Forelimb muscle (tissue), 1 donor: Measurements from ENCODE around the gene ZCCHC8. TPM values are rescaled to one million over a fixed set of nuclear protein-coding genes. Genes with fewer than 3 reads are reported as not detected.
"Not testable (repeated sequence)": the region's sequence is repeated elsewhere in the genome, so short reads cannot be mapped to it uniquely, and the experiment has no call there.

ENCODE experiments used
- DNase-seq: peaks from one replicate; pipeline ENCODE4 v3.0.0-alpha.2; 2013; ENCODE audit warnings: low read depth
- polyA plus RNA-seq: library from polyadenylated mRNA; unstranded; fragments of 120-200 nt; gene quantifications from one replicate; pipeline ENCODE4 v1.2.1, GENCODE V29; 2013; ENCODE audit not compliant: insufficient read length

Gene ZCCHC8
- 27.1 TPM for polyA plus RNA-seq

DNA sequence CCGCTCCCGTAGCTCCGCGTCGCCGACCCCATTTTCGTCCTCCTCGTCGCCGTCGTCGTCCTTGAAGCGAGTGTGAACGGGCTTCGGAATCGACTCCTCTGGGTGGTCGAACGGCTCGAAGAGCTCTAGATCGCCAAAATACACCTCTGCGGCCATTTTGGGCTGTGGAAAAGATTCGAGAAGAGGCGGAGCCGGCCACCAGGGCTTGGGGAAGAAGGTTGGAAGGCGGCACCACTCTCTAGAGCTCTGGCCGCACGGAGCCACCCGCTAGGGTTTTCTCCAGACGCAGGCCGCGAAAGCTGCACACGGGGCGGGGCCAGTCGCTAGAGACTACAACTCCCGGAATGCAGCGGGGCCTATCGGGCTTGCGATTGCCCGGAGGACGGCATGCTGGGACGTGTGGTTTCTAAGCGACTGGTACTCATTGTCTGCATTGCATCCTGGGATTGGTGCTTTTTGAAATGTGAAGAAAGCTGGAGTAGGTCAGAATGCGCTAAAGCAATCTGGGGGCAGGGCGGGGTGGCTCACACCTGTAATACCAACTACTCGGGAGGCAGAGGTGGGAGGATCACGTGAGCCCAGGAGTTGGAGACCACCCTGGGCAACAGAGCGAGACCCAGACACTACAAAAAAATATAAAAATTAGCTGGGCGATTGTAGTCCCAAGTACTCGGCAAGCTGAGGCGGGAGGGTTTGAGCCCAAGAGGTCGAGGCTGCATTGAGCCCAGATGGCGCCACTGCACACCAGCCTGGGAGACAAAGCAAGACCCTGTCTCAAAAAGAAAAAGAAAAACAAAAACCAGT is at the start of gene ZCCHC8:
TSS of gene ZCCHC8 (minus strand) at position 248 of the 804 bp plus-strand sequence. CDS start at position 156, 92 bp downstream.
- peak; percentile 93 for DNase-seq

DNA sequence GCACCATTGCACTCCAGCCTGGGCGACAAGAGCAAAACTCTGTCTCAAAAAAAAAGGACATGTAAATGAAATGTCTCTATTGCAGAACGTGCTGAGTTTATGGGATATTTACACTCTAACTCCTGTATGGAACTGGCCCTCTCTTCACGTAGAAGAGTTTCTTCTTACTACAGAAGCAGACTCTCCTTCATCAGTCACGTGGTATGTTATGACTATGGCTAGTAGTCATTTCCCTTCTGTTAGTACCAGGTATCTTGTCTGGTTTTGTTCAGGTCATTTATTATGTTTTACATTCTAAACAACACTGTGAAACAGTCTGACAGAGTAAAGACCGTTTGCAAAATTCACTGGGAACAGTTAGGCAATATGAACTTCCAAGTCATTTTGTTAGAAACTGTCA is 46.6 kb upstream of the ZCCHC8 start:
- no peak for DNase-seq

DNA sequence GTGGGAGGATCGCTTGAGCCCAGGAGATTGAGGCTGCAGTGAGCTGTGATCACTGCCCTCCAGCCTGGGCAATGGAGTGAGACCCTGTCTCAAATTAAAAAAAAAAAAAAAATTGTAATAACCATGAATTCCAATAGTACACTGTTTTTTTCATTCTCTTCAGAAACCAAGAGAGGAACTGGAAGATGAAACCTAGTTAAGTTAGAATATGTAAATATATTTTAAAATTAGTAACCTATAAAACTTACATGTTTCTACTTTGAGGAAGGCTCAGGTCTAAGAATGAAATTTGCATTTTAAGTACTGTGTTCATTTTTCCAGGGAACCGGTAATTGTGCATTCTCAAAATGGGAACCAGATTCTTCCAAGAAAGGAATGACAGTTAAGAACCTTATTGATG is 45.1 kb upstream of the ZCCHC8 start:
- no peak for DNase-seq

DNA sequence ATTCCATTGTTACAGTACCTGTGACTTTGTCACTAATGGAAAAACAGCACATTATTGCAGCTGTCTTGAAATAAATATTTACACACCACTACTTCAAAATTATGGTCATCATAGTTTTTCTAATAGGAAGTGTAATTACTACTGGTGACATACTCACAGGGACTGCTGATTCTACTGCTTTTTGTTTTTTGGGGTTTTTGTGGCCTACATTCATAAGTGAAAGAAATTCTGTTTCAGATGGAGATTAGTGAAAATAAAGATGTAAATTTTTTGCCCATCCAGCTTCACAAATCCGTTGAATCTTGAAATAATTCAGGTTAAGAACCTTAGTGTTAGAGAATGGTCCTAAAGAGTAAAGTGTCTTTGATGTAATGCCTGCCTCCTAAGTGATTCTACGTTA is 43.8 kb upstream of the ZCCHC8 start:
- DNase-seq: no peak

DNA sequence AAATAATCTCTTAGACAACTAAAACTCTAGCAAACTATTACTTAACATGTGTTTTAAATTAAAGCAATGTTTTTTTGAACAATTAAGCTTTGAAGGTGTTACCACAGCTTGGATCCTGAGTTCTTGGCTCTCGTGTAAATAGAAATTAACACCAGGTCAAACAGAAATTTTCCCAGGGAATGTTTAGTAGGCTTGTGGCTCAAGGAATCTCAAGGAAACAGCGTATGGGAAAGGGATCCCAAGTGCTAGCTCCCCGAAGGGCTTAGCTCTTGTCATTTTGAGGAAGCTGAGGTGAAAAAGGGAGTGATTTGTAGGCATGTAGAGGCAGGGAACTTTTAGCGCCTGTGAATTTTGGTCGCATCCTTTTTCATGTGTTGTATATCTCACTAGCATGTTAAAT is 37.8 kb upstream of the ZCCHC8 start:
- no peak for DNase-seq

DNA sequence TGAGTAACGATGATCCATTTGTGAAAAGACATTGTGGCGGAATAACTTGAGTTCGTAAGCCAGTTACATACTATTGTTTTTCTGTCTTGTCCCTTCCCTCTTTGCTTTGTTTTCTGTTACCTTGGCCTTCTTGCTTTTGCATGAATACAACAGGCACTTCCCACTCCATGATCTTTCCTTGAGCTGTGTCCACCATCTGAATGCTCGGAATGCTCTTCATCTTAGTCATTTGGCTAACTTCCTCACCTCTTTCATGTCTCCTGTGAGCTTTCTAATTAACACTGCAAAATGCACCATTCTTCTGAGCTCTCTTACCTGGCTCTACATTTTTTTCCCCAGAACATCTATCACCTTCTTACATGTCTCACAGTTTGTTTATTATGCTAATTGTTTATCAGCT is 36.3 kb upstream of the ZCCHC8 start:
- no peak for DNase-seq

DNA sequence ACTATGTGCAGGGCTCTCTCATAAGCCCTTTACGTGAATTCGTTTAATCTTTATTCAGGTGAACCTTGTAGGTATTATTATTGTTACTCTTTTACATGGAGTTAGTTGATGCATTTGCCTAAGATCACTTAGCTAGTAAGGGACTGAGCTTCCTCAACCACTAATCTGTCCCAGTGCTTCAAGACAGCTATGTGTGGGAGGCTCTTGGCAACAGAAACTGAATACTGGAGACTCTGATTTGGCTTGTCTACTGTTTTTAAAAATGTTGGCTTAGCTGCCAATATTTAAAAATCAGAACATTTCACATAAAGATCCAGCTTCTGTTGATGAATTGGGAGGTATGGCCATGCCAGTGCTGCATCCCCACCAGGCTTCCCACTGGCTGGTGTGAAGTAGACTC is 33.1 kb upstream of the ZCCHC8 start:
- DNase-seq: no peak

DNA sequence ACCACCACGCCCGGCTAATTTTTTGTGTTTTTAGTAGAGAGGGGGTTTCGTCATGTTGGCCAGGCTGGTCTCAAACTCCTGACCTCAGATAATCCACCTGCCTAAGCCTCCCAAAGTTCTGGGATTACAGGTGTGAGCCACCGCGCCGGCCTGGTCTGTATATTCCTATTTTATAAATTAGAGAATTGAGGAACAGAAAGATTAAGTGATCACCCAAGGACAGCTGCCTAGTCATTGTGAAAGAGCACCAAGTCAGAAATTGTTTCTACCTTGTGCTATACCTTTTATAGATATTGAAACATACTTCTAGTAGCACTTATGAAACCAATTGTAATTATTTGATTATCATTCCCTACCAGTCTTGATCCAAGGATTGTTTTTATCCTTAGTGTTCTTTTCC is 28.3 kb upstream of the ZCCHC8 start:
- no peak for DNase-seq

DNA sequence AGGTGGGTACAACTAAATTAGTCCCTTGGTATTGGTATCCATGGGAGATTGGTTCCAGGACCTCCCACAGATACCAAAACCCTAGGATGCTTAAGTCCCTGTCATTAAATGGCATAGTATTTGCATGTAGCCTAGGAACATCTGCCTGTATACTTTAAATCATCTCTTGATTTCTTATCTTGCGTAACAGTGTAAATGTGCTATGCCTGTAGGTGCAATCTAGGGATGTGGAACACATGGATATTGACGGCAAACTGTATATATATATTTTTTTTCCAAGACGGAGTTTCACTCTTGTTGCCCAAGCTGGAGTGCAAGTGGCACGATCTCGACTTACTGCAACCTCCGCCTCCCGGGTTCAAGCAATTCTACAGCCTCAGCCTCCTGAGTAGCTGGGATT is 27.9 kb upstream of the ZCCHC8 start:
- no peak for DNase-seq

DNA sequence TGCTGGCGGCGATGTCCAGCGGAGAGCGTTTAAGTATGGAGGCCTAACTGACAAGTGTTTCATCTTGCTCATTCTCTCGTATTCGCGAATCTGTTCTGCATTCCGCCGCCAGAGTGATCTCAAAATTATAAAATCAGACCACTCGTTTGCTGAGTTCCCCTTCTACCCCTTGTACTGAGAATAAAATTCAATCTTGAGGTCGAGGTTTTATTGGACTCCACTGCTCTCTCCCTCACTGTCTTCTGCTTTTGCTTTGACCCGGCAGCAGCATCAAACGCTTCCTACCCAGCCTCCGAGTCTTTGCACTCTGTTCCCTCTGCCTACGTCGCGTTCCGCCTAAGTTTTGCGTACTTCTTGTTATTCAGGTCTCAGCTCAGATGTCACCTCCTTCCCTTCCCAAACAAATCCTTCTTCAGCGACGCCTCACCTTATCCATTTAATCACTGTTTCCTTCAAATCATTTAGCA is 26.8 kb upstream of the ZCCHC8 start:
- DNase-seq: no peak

DNA sequence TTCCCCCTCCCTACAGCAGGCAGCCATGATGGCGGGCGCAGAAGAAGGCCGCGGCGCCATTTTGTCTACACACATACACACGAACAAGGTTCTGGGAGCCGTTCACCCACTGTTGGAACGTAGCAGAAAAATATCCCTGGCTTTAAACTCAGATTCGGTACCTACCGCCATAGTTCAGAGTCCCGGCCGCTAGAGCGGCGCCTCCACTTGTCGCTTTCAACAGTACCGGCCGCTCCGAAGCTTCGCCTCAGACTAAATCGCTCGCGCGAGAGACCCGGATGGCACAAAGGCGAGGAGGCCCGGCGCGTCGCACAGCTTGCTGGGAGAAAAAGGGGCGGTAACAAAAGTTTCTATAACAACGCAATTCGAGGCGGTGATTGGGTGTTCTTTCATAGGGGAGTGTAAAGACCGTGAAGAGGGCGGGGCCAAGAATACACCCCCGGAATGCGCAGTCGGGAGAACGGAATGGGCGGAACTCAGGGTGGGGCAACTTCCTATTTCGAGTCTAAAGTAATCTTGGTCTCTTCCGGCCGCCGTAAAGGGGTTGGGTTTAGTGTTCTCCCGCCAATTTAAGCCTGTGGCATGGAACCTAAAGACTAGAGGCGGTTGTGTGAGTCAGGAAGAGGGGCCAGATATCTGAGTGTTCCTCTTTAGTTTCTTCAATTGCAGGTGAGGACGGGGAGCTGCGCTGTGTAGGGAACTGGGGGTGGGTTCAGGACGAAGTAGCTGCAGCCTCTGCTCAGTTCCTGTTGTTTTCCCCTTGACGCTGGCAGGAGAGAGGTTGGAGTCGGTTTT is 26.1 kb upstream of the ZCCHC8 start, which contains the start of the genes KNTC1 and RSRC2:
TSS of gene KNTC1 (plus strand) at position 567 of the 795 bp plus-strand sequence. CDS start 2,815 bp downstream, outside the sequence.
TSS of gene RSRC2 (minus strand) at position 254 of the 795 bp plus-strand sequence. CDS start at position 171, 83 bp downstream.
- DNase-seq: peak; percentile 99

DNA sequence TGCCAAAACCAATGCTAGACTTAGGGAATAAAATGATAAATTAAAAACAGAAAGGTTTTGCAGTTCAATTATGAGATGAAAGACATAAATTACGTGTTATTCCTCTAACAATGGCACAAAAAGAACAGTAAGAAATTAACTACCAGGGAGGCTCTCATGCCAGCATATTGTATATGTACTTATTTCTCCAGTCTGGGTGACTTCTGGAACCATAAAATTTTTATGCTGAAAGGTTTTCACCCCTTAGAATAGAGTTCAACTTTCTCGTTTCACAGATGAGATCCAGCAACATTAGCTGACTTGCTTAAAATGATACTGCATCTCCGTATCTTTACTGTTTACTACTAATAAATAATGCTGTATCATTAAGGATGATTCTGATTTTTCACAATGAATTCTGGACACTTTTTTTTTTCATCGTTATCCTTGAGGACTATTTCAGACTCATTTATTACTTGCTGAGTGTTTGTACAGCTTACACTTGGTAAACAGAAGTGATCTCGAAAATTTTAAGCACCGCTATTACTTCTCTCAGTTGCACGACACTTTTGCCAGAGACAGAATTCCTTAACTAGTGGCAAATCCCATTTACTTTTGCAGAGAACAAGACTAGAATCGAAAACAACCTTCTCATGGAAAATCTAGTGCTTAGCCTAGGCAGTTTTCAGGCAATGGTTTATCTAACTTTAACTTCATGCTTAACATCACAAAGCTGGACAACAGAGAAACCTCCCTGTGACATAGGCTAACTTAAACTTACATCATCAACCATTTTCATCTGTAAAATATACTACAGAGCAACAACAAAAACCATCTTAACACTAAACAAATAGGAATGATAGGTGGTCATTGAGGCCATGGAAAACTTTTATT is 23.4 kb upstream of the ZCCHC8 start:
- no peak for DNase-seq

DNA sequence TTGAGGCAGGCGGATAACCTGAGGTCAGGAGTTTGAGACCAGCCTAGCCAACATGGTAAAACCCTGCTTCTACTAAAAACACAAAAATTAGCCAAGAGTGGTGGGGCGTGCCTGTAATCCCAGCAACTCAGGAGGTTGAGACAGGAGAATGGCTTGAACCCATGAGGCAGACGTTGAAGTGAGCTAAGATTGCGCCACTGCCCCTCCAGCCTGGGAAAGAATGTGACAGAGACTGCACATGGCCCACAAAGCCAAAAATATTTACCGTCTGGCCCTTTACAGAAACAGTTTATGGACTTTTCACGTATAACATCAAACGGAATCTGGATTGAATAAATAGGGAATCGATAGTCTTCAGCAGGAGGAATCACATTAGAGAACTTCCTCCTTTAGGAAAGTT is 22.5 kb upstream of the ZCCHC8 start:
- DNase-seq: no peak

DNA sequence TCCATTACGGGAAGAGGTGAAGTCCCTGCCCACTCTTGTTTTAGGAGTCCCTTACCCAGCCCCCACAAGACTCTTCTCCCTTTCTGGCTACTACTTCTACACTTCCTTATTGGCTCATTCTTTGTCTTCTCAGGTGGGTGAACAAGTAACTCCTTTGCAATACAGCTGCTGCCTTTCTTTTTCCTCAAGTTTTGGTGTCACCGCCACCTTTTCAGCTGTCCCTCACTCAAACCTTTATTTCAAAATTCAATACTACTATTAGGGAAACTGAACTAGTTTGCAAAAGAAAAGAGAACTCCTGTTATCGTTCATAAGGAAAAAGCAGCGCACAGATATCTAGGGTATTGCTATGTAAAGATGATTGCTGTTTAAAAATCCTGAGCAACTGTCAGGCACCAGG is 19.9 kb upstream of the ZCCHC8 start:
- DNase-seq: no peak

DNA sequence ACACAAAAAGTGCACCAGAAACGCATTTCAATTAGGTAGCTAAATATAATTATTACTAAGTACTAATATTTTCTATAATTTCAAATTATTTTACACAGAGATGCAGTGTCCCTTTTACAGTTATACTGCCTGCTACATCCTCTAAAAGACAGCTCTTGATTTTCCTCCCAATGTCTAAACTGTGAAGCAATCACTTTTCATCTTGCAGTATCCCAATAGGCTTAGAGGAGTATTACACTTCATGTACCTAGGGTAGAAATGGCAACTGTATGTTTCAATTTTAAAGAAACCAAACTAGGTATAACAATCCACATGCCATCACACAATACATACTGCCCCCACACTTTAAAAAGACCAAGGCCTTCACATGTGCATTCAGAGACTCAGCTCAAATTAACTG is 18.7 kb upstream of the ZCCHC8 start:
- DNase-seq: no peak

DNA sequence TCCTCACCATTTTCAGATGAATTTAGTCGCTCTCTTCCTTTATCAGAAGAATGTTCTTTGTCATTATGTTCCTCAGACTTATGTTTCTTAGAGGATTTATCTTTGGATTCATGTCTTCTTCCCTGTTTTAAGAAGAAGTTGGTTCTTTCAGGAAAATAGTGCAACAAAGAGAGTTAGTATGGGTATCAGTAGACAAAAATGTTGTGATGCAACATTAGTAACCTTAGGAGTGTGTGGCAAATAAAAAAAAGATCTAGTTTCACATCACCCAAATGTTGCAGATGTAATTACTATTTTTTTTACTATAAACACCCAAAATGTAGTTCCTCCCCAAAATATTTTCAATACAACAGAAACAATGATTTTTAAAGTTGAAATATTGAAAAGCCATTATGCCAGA is 18.2 kb upstream of the ZCCHC8 start:
- DNase-seq: no peak

DNA sequence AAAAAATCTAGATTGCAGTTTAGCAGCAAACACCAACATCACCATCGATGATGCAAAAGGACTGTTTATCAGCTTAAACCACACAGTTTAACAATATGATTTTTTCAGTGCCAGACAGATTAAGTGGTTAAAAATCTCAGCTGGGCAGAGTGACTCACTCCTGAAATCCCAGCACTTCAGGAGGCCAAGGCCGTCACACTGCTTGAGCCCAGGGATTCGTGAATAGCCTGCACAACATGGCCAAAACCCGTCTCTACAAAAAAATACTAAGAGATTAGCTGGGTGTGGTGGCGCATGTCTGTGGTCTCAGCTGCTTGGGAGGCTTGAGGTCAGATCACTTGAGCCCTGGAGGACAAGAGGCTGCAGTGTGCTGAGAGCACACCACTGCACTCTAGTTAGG is 17.1 kb upstream of the ZCCHC8 start:
- no peak for DNase-seq

DNA sequence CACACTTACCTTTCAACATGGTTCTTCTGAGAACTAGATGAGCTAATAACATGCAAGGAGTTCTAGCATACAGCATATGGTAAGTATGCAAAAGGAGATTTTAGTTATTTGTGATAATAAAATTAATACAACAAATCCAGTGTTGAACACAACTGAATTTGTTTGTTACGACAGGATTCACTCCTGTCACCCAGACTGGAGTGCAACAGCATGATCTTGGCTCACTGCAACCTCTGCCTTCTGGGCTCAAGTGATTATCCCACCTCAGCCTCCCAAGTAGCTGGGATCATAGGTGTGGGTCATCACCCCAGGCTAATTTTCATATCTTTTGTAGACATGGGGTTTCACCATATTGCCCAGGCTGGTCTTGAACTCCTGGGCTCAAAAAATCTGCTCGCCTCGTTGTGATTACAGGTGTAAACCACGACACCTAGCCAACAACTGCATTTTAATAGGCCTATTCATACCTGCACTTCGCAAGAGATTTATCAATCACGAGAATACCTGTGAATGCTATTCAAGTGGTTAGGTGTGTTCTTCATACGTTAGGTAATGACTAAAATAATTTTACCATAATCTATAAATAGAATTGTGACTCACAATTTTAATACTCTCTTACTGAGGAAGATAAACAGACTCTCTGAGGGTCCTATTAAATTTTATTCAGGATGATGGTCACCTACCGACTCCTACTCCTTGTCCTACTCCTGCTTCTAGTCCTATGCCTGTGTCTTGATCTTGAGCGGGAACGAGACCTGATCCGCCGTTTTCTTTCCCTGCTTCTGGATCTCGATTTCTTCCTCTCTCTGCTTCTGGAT is 16.0 kb upstream of the ZCCHC8 start:
- DNase-seq: no peak

DNA sequence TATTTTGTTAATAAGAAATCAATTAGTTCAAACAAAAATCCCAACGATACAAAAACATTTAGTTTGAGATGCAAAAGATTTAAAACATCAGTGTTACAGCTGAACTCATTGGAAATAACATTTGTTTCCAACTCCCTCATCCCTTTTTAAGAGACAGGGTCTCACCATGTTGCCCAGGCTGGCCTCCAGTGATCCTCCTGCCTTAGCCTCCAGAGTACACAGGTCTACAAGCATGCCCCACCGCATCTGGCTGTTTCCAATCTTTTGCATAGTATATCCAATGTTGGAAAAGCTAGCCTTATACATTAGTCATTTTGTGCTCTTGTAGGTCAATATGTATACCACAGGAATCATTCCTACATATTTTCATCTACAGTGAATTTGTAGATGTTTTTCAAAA is 14.5 kb upstream of the ZCCHC8 start:
- no peak for DNase-seq

DNA sequence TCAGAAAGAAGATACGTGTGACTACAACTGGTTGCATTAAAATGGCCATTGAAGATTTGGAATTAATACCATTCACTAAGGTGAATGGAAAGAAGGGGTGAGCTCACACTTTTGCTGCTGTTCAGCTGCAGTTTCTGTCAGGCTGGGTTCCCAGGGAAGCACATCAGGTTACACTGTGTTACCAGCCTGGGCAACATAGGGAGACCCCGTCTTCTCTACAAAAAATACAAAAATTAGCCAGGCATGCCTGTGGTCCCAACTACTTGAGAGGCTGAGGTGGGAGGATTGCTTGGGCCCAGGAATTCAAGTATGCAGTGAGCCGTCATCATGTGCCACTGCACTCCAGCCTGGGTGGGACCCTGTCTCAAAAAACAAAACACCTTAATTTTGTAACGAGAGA is 12.9 kb upstream of the ZCCHC8 start:
- DNase-seq: no peak

DNA sequence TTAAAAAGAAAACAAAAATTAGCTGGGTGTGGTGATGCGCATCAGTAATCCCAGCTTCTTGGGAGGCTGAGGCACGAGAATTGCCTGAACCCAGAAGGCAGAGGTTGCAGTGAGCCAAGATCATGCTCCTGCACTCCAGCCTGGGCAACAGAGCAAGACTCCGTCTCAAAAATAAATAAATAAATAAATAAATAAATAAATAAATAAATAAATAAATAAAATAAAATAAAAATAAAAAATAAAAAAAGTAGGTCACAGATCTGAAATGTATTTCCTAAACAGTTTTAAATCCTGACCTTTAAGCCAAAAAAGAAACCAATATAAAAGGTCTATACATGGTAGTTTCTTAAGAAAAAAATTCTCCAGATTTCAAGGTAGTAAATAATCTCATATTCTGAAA is 12.3 kb upstream of the ZCCHC8 start:
- DNase-seq: not testable (repeated sequence)
